T-helper 9 cell (primary cell): Measurements from ENCODE around the gene PAGE2.
"Not testable (repeated sequence)": the region's sequence is repeated elsewhere in the genome, so short reads cannot be mapped to it uniquely, and the experiment has no call there.

ENCODE experiments used
- DNase-seq: peaks from one replicate; pipeline ENCODE4 v3.0.0-alpha.2; 2020
- total RNA-seq, 2 donors: gene quantifications; one replicate each; lab custom pipeline; 2026; lab: John Stamatoyannopoulos, UW

Gene PAGE2
- total RNA-seq = 0 to 0.14 reads per million in 2 donors

DNA sequence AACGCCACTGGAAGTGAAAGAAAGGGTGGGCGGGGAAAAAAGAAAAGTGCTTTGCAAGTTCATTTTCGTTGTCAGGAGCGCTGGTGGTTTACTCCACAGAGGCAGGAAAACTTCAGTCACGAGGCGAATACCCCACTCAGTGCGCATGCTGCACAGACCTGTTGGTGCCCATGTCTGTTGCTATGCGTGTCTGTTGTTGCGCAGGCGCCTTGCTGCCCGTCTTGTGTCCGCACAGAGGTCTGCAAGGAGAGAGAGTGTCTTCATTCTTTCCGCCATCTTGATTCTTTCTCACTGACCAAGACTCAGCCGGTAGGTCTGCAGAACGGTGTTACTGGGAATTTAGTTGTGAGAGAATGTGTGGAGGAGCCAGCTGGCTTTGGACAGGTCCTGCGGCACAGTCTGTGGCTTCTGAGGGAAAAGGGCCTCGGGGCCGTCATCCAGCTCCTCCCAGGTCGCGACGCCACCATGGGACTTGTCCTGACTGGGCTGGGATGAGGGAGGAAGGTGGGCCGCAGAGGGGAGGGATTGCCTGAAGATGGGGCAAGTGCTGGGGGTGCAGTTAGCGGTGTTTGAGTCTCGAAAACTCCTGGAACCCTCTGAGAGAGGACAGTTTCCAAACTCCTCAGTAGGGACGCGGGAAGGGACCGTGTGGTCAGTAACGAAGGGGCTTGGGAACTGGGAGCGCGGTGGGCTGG lies at the start of gene PAGE2:
Gene PAGE2, plus strand, starts transcription at position 224 of the 695 bp plus-strand sequence. CDS start 1,003 bp downstream, outside the sequence.
- DNase-seq = no peak

DNA sequence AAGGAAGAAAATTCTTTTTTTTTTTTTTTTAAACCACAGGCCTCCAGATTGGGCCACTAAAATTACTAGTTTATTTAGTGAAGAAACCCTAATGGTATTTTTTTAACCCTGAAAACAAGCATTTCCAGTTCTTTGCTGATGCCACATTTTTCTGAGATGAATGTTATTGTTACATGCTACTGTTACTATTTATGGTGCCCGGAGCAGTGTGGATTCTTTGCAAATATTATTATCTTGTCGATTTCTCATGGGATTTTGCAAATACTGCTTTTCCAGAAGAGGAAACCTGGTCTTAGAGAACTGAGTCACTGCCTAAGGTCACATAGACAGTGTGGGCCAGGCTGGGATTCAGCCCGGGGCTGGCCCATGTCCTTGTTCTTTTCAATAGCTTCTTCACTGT lies 49.3 kb upstream of the PAGE2 start:
- DNase-seq = no peak

DNA sequence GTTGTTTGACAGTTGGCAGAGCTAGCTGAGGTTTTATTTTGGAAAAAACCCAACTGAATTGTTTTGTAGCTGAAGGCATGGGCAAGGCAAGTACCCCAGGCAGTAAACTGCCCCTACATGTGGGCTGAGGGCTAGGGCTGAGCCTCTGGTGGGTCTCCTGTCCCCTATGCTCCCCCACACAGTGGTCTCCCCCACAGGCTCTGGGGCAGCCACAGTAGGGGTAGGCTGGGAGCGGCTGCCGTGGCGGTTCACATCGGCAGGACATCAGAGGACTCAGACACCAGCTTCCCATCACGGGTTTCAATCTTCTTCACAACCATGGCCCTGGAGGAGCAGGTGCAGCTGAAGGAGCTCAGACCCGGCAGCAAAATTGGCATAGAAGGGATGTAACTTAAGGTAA lies 47.3 kb upstream of the PAGE2 start:
- DNase-seq = no peak

DNA sequence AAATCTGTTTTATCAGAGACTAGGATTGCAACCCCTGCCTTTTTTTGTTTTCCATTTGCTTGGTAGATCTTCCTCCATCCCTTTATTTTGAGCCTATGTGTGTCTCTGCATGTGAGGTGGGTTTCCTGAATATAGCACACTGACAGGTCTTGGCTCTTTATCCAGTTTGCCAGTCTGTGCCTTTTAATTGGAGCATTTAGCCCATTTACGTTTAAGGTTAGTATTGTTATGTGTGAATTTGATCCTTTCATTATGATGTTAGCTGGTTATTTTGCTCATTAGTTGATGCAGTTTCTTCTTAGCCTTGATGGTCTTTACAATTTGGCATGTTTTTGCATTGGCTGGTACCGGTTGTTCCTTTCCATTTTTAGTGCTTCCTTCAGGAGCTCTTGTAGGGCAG lies 38.2 kb upstream of the PAGE2 start:
- not testable (repeated sequence) for DNase-seq

DNA sequence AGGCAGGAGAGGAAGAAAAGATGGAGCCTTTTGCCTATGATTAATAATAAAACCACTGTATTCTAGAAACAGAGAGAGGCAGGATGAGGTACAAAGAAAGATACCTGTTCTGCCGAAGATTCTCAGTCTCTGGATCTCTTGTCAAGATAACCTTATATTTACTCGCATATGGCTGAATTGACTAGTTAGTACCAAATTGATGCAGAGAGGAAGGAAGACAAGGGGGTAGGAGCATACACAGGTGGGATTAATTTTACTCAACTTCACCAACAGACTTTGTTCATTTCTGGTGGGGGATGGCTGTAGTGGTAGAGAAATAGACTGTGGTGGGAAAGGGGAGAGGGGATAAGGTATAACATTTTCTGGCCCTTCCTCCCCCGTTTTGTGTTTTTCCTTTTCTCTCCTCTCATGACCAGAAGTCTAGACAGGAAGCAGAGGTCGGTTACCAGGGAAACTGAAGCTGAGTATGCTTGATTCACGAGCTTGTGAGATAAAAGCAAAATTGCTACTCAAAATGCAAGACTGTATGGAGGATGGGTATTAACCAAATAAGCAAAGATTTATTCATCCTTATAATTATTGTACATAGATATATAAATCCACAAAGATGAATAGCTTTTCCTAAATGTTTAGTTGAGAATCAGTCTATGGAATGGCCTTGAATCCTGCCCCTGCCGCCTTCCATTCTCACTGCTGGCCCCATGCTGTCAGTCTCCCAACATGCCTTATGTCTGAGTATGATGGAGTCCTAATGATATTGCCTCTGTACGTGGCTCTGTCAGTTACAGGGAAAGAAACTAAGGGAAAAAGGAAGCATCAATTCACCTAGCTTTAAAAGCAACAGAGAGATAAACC lies 31.8 kb upstream of the PAGE2 start:
- peak; percentile 7 for DNase-seq

DNA sequence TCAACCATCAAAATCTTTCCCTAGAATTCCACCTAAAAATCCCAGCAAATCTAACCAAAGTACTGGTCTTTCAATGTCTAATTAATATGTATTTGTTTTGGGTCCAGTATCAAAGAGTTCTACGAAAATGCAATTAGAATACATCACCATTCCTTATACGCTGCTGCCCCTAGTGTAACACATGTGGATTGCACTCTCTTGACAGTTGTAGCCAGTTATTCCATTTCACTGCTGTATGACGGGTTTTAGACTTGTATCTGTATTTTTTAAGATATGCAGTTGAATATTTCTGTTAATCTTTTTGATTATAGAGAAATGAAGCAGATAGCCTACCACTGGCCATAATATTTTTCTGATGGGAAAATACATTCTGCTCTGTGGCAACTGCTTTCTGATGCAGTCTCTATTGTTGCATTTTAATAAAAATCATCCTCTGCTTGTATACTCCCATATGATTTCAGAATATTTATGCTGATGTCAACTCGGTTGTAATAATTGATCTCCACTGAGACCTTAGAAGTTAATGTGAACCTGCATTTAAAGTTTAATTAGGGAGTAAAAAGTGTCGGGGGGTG lies 31.1 kb upstream of the PAGE2 start:
- no peak for DNase-seq

DNA sequence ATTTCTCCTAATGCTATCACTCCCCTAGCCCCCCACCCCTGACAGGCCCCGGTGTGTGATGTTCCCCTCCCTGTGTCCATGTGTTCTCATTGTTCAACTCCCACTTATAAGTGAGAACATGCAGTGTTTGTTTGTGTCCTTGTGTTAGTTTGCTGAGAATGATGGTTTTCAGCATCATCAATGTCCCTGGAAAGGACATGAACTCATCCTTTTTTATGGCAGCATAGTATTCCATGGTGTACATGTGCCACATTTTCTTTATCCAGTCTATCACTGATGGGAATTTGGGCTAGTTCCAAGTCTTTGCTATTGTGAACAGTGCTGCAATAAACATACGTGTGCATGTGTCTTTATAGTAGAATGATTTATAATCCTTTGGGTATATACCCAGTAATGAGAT lies 21.6 kb upstream of the PAGE2 start:
- not testable (repeated sequence) for DNase-seq

- no peak for DNase-seq
These were observed 16.5 kb upstream of the PAGE2 start for GRCh38 chrX:55072286-55072685.

- no peak for DNase-seq
These were observed 13.9 kb upstream of the PAGE2 start, which contains the start of gene PAGE2B for GRCh38 chrX:55074851-55075467. TSS of gene PAGE2B (plus strand) at chrX:55075030. CDS start at chrX:55076042, 1,012 bp downstream.

DNA sequence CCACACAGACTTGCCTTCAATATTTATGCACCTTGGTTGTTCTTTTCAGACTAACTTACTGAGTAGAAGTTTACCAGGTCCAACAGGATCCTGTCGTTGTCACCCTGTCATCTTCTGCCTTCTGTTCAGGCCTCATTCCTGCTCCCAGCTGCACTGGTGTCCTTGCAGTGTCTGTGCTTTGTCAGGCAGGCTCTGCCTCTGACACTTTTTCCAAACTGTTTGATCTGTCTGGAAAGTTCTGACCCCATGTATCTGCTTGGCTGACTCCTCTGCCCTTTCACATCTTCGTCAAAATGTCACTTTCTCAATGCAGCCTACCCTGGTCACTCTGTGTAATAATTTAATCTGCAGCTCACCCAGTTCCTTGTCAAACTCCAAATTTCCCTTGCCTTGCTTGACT lies 9.9 kb downstream of the PAGE2 start:
- no peak for DNase-seq

GRCh38 chrX:55099162-55099561 lies 10.3 kb downstream of the PAGE2 start:
- no peak for DNase-seq

GRCh38 chrX:55102754-55103153 lies 13.9 kb downstream of the PAGE2 start:
- no peak for DNase-seq

- no peak for DNase-seq
These were observed 18.4 kb downstream of the PAGE2 start for GRCh38 chrX:55107262-55107661.

DNA sequence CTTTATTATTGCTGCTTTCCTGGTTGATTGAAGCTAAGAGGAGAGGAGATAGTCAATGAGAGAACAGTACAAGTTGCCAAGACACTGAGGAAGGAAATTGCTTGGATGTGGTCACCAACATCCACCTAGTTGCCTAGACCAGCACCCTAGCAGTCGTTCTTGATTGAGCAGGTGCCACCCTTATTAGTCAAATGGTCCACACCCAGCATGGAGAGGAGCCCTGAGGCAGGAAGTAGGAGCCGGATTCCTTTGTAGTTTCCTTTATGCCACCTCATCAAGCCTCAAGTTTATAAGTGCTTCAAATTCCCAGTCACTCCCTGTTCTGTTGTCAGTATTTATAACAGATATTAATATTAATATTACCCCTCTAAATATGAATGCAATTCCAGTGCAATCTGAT lies 19.1 kb downstream of the PAGE2 start:
- no peak for DNase-seq

GRCh38 chrX:55109306-55109705 lies 20.5 kb downstream of the PAGE2 start:
- no peak for DNase-seq

GRCh38 chrX:55111578-55112254 lies 22.9 kb downstream of the PAGE2 start:
- DNase-seq = no peak

GRCh38 chrX:55116589-55116988 lies 27.8 kb downstream of the PAGE2 start:
- DNase-seq = not testable (repeated sequence)

- no peak for DNase-seq
These were observed 29.8 kb downstream of the PAGE2 start for GRCh38 chrX:55118574-55118973.

GRCh38 chrX:55119271-55119670 lies 30.5 kb downstream of the PAGE2 start:
- no peak for DNase-seq

- DNase-seq = no peak
These were observed 30.9 kb downstream of the PAGE2 start for GRCh38 chrX:55119712-55120111.

GRCh38 chrX:55120761-55121358 lies 32.0 kb downstream of the PAGE2 start:
- no peak for DNase-seq

GRCh38 chrX:55123900-55124299 lies 35.1 kb downstream of the PAGE2 start:
- no peak for DNase-seq
